Psoas muscle (tissue), 8 donors: ENCODE results near the gene ZBTB16. TPM values are rescaled to one million over a fixed set of nuclear protein-coding genes. Genes with fewer than 3 reads are reported as not detected.

Source experiments
- ATAC-seq, 4 donors: fragments of 200-7000 bp; cut with Tn5 transposase; one replicate each; pipeline ENCODE4 v1.9.1; 2020; ENCODE audit warnings: moderate library complexity in 3 of 4, mild to moderate bottlenecking in 2 of 4
- DNase-seq, 2 donors: peaks; one replicate each; pipeline ENCODE4 v3.0.0-alpha.2; 2020
- H3K27ac ChIP-seq: fragments of 200-600 bp; one replicate; pipeline ENCODE4 v1.8.0; 2022
- H3K27me3 ChIP-seq, 3 donors: fragments of 200-600 bp in 1 of 3; one replicate each; pipeline versions ENCODE4 v1.6.1 to v1.8.0; 2013 to 2022; ENCODE audit warnings: low read length in 2 of 3, mild to moderate bottlenecking in 2 of 3, moderate library complexity in 1 of 3; ENCODE audit not compliant: insufficient read depth in 3 of 3
- H3K36me3 ChIP-seq, 2 donors: fragments of 200-600 bp in 1 of 2; one replicate each; pipeline versions ENCODE4 v1.6.1 to v1.8.0; 2013 to 2022; ENCODE audit warnings: low read depth in 1 of 2, mild to moderate bottlenecking in 1 of 2, moderate library complexity in 1 of 2; ENCODE audit not compliant: insufficient read depth in 1 of 2
- H3K4me1 ChIP-seq: fragments of 200-600 bp; one replicate; pipeline ENCODE4 v1.8.0; 2022
- H3K4me3 ChIP-seq: fragments of 200-600 bp; one replicate; pipeline ENCODE4 v1.8.0; 2022; ENCODE audit warnings: mild to moderate bottlenecking
- H3K9me3 ChIP-seq: fragments of 200-600 bp; one replicate; pipeline ENCODE4 v1.8.0; 2022
- CTCF ChIP-seq: fragments of 200-600 bp; IDR thresholded peaks from one replicate; pipeline ENCODE4 v1.8.0; 2022; ENCODE audit warnings: antibody characterized with exemption
- WGBS, 3 donors: extraction: QIAGEN DNeasy Blood & Tissue Kit; methylation state at CpG; one replicate each; pipeline versions ENCODE4 v1.1.6 to v1.1.7; 2013; 5-methylcytosine and 5-hydroxymethylcytosine counted together
- intact Hi-C, 2 donors: fragments of 100-400 bp; cut with DNase I; formaldehyde crosslinking; loops; one replicate each; pipeline versions ENCODE4 v1.11.0 to v1.14.2; 2022
- polyA plus RNA-seq, 3 donors: library from polyadenylated mRNA; stranded (reverse); fragments of 200-250 nt; gene quantifications; one replicate each; pipeline ENCODE4 v1.2.3, GENCODE V29; 2013
- total RNA-seq, 4 donors: library from RNA; stranded (reverse); fragmentation: NEBNext Ultra II Directional in 2 of 4; extraction: Animal tissue kit (Norgen Biotek cat#: 25700) in 2 of 4; gene quantifications; one replicate each; pipeline versions ENCODE4 v1.2.1 to v1.2.4, GENCODE V29; 2021 to 2023
- donor health status: healthy with polysubstance abuse.
- donor health status: DM: no; HTN: no; CAD: no; lungs with moderate emphysema.
- donor health status: Bipolar disorder and iron deficiency.
- donor health status: healthy.
- donor health status: DM: yes; HTN: yes; CAD: no.
- donor health status: DM: no; HTN: no; CAD: no.
- donor health status: DM: no; HTN: no; CAD: no.
- donor health status: DM: yes; HTN: yes; CAD: no.

The ZBTB16 gene
- total and polyA plus RNA-seq, 7 donors: 11.7 to 299 (median 89.8) TPM

- peak in 1 of 4 donors; percentile 18 for ATAC-seq
- no peak for TF ChIP-seq CTCF
- 31 to 56% (median 38%) methylated on average over 15 of the region's 15 CpGs for WGBS, 3 donors
- H3K27me3 ChIP-seq: no peaks in the 10 kb centered on the region
- H3K27ac ChIP-seq: peak overlapping the region; percentile 99
- peak overlapping the region; percentile 13 for H3K4me3 ChIP-seq
- no peaks in the 10 kb centered on the region for H3K9me3 ChIP-seq
- peaks cover 1 to 38% of the 10 kb centered on the region in 2 donors for H3K36me3 ChIP-seq
- peaks cover 85% of the 10 kb centered on the region for H3K4me1 ChIP-seq
- intact Hi-C loops: loop anchor here in 1 of 2 donors (2.0 kb wide), 1 partner anchor 14 kb away; no protein-coding TSS in a partner anchor
- peak; percentile 43 to 74 for DNase-seq
These were observed 123.6 kb downstream of the ZBTB16 start for GRCh38 chr11:114183044-114183511.

- no peaks in the 10 kb centered on the region for H3K9me3 ChIP-seq
- peaks cover 64% of the 10 kb centered on the region for H3K4me1 ChIP-seq
- TF ChIP-seq CTCF: no peak
- H3K27ac ChIP-seq: peak overlapping the region; percentile 99
- no peak overlapping the region for H3K4me3 ChIP-seq
- ATAC-seq: peak in 1 of 4 donors; percentile 27
- H3K27me3 ChIP-seq: no peaks in the 10 kb centered on the region
- intact Hi-C loops: no loop called here
- peaks cover 8 to 60% of the 10 kb centered on the region in 2 donors for H3K36me3 ChIP-seq
- WGBS, 3 donors: 73 to 83% (median 75%) methylated on average over 6 of the region's 6 CpGs
- peak in 1 of 2 donors; percentile 50 for DNase-seq
These were observed 125.9 kb downstream of the ZBTB16 start for GRCh38 chr11:114185436-114185835.

- WGBS, 3 donors: 52 to 80% (median 56%) methylated on average over 7 of the region's 7 CpGs
- Histone ChIP-seq H3K4me3 (no peak overlapping the region), H3K27ac (peak overlapping the region; percentile 99), H3K4me1 (peaks cover 51% of the 10 kb centered on the region), H3K36me3 (peaks cover 8 to 78% of the 10 kb centered on the region in 2 donors), H3K27me3 (no peaks in the 10 kb centered on the region), H3K9me3 (peaks cover 4% of the 10 kb centered on the region)
- ATAC-seq (peak in 2 of 4 donors; percentile 7 to 19), DNase-seq (peak in 1 of 2 donors; percentile 42)
- no peak for TF ChIP-seq CTCF
- intact Hi-C loops: no loop called here
These were observed 127.7 kb downstream of the ZBTB16 start for GRCh38 chr11:114187173-114187572.

- Histone ChIP-seq H3K4me1 (peaks cover 51% of the 10 kb centered on the region), H3K9me3 (peaks cover 4% of the 10 kb centered on the region), H3K4me3 (no peak overlapping the region), H3K36me3 (peaks cover 12 to 80% of the 10 kb centered on the region in 2 donors), H3K27ac (peak overlapping the region; percentile 99), H3K27me3 (no peaks in the 10 kb centered on the region)
- intact Hi-C loops: no loop called here
- DNase-seq: peak in 1 of 2 donors; percentile 14
- 87 to 96% (median 96%) methylated on average over 3 of the region's 3 CpGs for WGBS, 3 donors
- no peak for TF ChIP-seq CTCF
- ATAC-seq: no peak
These were observed 129.5 kb downstream of the ZBTB16 start for GRCh38 chr11:114188851-114189570.
